ENCODE results near the gene HOXA2.

HOXA2 gene

GRCh38 chr7:27113991-27114769, 11.7 kb upstream of the HOXA2 start (continued):
- TF ChIP-seq SP2 (tag by site-specific recombination; IDR thresholded peaks at IDR 0.05) (peak; percentile 50), ZNF398 (tag by site-specific recombination; IDR thresholded peaks at IDR 0.05) (peak; percentile 97), MEIS1 (CRISPR knock-in tag; IDR thresholded peaks at IDR 0.05; ENCODE audit: borderline replicate concordance) (no peak), ZSCAN30 (tag by site-specific recombination; IDR thresholded peaks at IDR 0.05) (no peak), ZNF335 (tag by site-specific recombination; conservative IDR thresholded peaks at IDR 0.05) (peak; percentile 38), ZNF600 (tag by site-specific recombination; IDR thresholded peaks at IDR 0.05) (peak; percentile 29; the same call in 1 of the 2 replicates), ZNF514 (tag by site-specific recombination; IDR thresholded peaks at IDR 0.05) (no peak), KLF8 (tag by site-specific recombination; IDR thresholded peaks at IDR 0.05) (peak; percentile 58; the same call in 1 of the 2 replicates), GLIS2 (tag by site-specific recombination; IDR thresholded peaks at IDR 0.05) (peak; percentile 52), ZBTB8A (tag by site-specific recombination; IDR thresholded peaks at IDR 0.05) (peak; percentile 68), PATZ1 (tag by site-specific recombination; IDR thresholded peaks at IDR 0.05) (peak; percentile 75)
- TF ChIP-seq, protein P1, sequence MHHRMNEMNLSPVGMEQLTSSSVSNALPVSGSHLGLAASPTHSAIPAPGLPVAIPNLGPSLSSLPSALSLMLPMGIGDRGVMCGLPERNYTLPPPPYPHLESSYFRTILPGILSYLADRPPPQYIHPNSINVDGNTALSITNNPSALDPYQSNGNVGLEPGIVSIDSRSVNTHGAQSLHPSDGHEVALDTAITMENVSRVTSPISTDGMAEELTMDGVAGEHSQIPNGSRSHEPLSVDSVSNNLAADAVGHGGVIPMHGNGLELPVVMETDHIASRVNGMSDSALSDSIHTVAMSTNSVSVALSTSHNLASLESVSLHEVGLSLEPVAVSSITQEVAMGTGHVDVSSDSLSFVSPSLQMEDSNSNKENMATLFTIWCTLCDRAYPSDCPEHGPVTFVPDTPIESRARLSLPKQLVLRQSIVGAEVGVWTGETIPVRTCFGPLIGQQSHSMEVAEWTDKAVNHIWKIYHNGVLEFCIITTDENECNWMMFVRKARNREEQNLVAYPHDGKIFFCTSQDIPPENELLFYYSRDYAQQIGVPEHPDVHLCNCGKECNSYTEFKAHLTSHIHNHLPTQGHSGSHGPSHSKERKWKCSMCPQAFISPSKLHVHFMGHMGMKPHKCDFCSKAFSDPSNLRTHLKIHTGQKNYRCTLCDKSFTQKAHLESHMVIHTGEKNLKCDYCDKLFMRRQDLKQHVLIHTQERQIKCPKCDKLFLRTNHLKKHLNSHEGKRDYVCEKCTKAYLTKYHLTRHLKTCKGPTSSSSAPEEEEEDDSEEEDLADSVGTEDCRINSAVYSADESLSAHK (tag by site-specific recombination; IDR thresholded peaks at IDR 0.05) = peak; percentile 97
- TF ChIP-seq, protein P2, sequence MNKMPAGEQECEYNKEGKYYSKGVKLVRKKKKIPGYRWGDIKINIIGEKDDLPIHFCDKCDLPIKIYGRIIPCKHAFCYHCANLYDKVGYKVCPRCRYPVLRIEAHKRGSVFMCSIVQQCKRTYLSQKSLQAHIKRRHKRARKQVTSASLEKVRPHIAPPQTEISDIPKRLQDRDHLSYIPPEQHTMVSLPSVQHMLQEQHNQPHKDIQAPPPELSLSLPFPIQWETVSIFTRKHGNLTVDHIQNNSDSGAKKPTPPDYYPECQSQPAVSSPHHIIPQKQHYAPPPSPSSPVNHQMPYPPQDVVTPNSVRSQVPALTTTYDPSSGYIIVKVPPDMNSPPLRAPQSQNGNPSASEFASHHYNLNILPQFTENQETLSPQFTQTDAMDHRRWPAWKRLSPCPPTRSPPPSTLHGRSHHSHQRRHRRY (tag by site-specific recombination; IDR thresholded peaks at IDR 0.05) = no peak

DNA sequence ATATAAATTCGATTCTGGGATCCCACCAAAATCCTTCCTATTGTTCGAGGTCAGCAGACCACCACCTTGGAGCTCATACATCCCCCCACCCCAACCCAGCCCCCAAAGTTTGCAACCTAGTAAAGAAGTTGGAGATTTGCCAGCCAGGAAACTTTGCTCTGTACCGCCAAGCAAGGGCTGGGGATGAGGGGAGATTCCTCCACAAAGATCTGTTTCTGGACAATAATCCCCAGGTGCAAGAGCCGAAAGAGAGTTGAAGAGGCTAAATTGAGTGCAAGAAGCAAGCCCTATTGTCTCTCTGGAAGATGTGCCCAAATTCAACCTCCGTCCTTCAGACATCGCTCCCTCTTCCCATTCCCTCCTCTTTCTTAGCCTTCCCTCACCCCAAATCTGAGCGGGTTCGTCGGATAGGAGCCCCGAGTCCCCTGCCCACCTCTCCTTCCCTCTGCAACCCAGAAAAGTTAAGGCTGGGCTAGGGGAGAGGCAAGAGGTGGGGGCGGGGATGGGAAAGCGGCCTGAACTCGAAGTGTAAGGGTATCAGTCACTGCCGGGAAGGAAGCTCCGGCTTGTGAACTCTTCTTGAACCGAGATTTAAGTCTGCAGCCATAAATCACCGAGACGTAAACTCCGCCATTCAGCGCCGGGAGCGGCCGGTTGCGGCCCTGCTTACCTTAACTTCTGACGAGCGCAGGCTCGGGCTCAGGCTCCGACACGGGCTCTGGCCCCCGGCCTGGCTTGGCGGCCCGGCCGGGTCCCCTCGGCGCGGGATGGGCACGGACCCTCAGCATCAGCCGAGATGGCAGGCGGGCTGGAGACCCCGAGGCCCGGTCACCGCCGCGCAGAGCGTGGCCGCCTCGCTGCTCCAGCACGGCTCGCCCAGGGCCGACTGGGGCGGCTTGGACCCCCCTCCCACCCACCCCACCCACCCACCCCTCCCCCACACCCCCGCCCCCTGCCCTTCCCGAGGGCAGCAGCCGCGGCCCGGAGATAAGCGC, 10.8 kb upstream of the HOXA2 start:
- CTCF ChIA-PET = interaction anchor here (0.6 to 0.9 kb wide), 2 partner anchors 72 to 99 kb away, joined by 3 to 4 read pairs; partner anchors contain the start of gene HOXA11
- no peak for TF ChIP-seq ZNF324 (tag by site-specific recombination; IDR thresholded peaks at IDR 0.05)
- no peak for TF ChIP-seq ZBTB7A (tag by site-specific recombination; IDR thresholded peaks at IDR 0.05; ENCODE audit: low read depth)
- TF ChIP-seq, protein P2 (tag by site-specific recombination; IDR thresholded peaks at IDR 0.05) = no peak
- TF ChIP-seq GFI1B (tag by site-specific recombination; IDR thresholded peaks at IDR 0.05) = peak; percentile 90
- no peak for TF ChIP-seq ZNF133 (tag by site-specific recombination; IDR thresholded peaks at IDR 0.05)
- no peak for TF ChIP-seq ZFP41 (tag by site-specific recombination; IDR thresholded peaks at IDR 0.05; ENCODE audit: borderline replicate concordance)
- TF ChIP-seq ZNF529 (tag by site-specific recombination; IDR thresholded peaks at IDR 0.05; ENCODE audit: insufficient replicate concordance) = no peak
- TF ChIP-seq, protein P3, sequence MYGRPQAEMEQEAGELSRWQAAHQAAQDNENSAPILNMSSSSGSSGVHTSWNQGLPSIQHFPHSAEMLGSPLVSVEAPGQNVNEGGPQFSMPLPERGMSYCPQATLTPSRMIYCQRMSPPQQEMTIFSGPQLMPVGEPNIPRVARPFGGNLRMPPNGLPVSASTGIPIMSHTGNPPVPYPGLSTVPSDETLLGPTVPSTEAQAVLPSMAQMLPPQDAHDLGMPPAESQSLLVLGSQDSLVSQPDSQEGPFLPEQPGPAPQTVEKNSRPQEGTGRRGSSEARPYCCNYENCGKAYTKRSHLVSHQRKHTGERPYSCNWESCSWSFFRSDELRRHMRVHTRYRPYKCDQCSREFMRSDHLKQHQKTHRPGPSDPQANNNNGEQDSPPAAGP (tag by site-specific recombination; IDR thresholded peaks at IDR 0.05) = no peak
- TF ChIP-seq OSR2 (tag by site-specific recombination; IDR thresholded peaks at IDR 0.05) = peak; percentile 53; the same call in 1 of the 2 replicates
- TF ChIP-seq ZNF404 (tag by site-specific recombination; IDR thresholded peaks at IDR 0.05) = no peak
- no peak for TF ChIP-seq ZNF521 (tag by site-specific recombination; IDR thresholded peaks at IDR 0.05)
- no peak for TF ChIP-seq ZNF214 (tag by site-specific recombination; IDR thresholded peaks at IDR 0.05; ENCODE audit: borderline replicate concordance)

More for the DNA sequence above, 10.8 kb upstream of the HOXA2 start:
- POLR2A ChIA-PET = interaction anchor here (1.1 to 3.6 kb wide), 9 partner anchors 15 to 258 kb away, joined by 4 to 32 read pairs (median 9); partner anchors contain the start of genes HOXA1, HOXA4 and SKAP2
- H3K4me1 ChIP-seq (ENCODE audit: control insufficient read depth, insufficient read depth, low read length) = peaks cover 26% of the 10 kb centered on the region
- H3K27ac ChIP-seq (ENCODE audit: extremely low read depth, low read depth, low read length) = peak overlapping the region; percentile 99
- no peaks in the 10 kb centered on the region for H3K9me3 ChIP-seq (ENCODE audit: control insufficient read depth, insufficient read depth, low read depth, low read length)
- peak overlapping the region; percentile 70 for H3K4me3 ChIP-seq (ENCODE audit: low read depth, low read length)
- peaks cover 3 to 30% of the 10 kb centered on the region in 2 experiments; a peak in 2 of 3 replicates for H3K36me3 ChIP-seq (ENCODE audit: control insufficient read depth in 2 of 2, insufficient read depth in 1 of 2, low read length in 2 of 2)

Measured in HEK293 (cell line).